Measurements from ENCODE around the gene PRKCE.

DNA sequence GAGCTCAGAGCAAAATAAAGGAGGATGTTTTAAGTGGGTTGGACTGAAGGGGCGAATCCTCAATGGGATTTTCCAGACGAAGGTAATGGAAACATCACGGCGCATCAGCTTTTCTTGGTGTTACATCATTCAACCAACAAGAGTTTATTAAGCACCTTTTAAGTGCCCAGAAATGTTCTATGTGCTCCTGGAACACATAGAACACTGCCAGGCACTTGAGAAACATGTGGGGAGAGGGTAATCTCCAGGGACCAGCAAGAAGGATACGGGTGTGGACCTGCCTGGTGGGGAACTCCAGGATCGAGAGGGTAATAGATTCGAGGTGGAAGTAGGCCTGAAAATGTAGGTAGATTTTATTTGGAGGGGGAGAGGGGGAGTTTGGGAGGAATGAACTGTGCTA is 168.6 kb downstream of the PRKCE start:
- TF ChIP-seq, protein P1, sequence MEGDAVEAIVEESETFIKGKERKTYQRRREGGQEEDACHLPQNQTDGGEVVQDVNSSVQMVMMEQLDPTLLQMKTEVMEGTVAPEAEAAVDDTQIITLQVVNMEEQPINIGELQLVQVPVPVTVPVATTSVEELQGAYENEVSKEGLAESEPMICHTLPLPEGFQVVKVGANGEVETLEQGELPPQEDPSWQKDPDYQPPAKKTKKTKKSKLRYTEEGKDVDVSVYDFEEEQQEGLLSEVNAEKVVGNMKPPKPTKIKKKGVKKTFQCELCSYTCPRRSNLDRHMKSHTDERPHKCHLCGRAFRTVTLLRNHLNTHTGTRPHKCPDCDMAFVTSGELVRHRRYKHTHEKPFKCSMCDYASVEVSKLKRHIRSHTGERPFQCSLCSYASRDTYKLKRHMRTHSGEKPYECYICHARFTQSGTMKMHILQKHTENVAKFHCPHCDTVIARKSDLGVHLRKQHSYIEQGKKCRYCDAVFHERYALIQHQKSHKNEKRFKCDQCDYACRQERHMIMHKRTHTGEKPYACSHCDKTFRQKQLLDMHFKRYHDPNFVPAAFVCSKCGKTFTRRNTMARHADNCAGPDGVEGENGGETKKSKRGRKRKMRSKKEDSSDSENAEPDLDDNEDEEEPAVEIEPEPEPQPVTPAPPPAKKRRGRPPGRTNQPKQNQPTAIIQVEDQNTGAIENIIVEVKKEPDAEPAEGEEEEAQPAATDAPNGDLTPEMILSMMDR (conservative IDR thresholded peaks at IDR 0.05; ENCODE audit: low read depth in 2 of 2): no peak
- TF ChIP-seq, protein P2, sequence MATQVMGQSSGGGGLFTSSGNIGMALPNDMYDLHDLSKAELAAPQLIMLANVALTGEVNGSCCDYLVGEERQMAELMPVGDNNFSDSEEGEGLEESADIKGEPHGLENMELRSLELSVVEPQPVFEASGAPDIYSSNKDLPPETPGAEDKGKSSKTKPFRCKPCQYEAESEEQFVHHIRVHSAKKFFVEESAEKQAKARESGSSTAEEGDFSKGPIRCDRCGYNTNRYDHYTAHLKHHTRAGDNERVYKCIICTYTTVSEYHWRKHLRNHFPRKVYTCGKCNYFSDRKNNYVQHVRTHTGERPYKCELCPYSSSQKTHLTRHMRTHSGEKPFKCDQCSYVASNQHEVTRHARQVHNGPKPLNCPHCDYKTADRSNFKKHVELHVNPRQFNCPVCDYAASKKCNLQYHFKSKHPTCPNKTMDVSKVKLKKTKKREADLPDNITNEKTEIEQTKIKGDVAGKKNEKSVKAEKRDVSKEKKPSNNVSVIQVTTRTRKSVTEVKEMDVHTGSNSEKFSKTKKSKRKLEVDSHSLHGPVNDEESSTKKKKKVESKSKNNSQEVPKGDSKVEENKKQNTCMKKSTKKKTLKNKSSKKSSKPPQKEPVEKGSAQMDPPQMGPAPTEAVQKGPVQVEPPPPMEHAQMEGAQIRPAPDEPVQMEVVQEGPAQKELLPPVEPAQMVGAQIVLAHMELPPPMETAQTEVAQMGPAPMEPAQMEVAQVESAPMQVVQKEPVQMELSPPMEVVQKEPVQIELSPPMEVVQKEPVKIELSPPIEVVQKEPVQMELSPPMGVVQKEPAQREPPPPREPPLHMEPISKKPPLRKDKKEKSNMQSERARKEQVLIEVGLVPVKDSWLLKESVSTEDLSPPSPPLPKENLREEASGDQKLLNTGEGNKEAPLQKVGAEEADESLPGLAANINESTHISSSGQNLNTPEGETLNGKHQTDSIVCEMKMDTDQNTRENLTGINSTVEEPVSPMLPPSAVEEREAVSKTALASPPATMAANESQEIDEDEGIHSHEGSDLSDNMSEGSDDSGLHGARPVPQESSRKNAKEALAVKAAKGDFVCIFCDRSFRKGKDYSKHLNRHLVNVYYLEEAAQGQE (IDR thresholded peaks at IDR 0.05; ENCODE audit: unreplicated experiment): no peak
